H9 (cell line): ENCODE results near the gene KRTAP5-7. TPM values are rescaled to one million over a fixed set of nuclear protein-coding genes. Genes with fewer than 3 reads are reported as not detected.

ENCODE experiments used
- DNase-seq: peaks from one replicate; pipeline ENCODE4 v3.0.0-alpha.2; 2017
- H2AFZ ChIP-seq: one replicate; pipeline ENCODE4 v1.6.1; 2013; ENCODE audit warnings: mild to moderate bottlenecking, low read length, control low read depth, moderate library complexity
- H2AK5ac ChIP-seq: 2 replicates; pipeline ENCODE4 v1.6.1; 2013; ENCODE audit warnings: low read length, control low read depth, mixed read lengths; ENCODE audit not compliant: insufficient read length
- H2BK120ac ChIP-seq: one replicate; pipeline ENCODE4 v1.6.1; 2013; ENCODE audit warnings: low read depth, mild to moderate bottlenecking, low read length, control low read depth, inconsistent platforms; ENCODE audit not compliant: poor library complexity, severe bottlenecking
- H2BK12ac ChIP-seq: 2 replicates; pipeline ENCODE4 v1.6.1; 2013; ENCODE audit warnings: low read length, control low read depth, mixed read lengths, low read depth; ENCODE audit not compliant: insufficient read length
- H2BK15ac ChIP-seq: 2 replicates; pipeline ENCODE4 v1.6.1; 2013; ENCODE audit warnings: low read depth, low read length, control low read depth
- H2BK20ac ChIP-seq: one replicate; pipeline ENCODE4 v1.6.1; 2013; ENCODE audit warnings: low read depth, mild to moderate bottlenecking, low read length, control low read depth, inconsistent platforms; ENCODE audit not compliant: poor library complexity, severe bottlenecking
- H2BK5ac ChIP-seq: 2 replicates; pipeline ENCODE4 v1.6.1; 2013; ENCODE audit warnings: low read length, control low read depth, mixed read lengths; ENCODE audit not compliant: insufficient read length
- H3K14ac ChIP-seq: 2 replicates; pipeline ENCODE4 v1.6.1; 2013; ENCODE audit warnings: low read length, control low read depth; ENCODE audit not compliant: insufficient read depth
- H3K18ac ChIP-seq: 2 replicates; pipeline ENCODE4 v1.6.1; 2013; ENCODE audit warnings: low read depth, mild to moderate bottlenecking, mixed read lengths, low read length, control low read depth; ENCODE audit not compliant: insufficient read length
- H3K23ac ChIP-seq: 2 replicates; pipeline ENCODE4 v1.6.1; 2013; ENCODE audit warnings: low read length, control low read depth, mixed read lengths, low read depth; ENCODE audit not compliant: insufficient read length
- H3K23me2 ChIP-seq: 2 replicates; pipeline ENCODE4 v1.6.1; 2013; ENCODE audit warnings: low read depth, mild to moderate bottlenecking, mixed read lengths, low read length, control low read depth; ENCODE audit not compliant: insufficient read length, poor library complexity, severe bottlenecking
- H3K27ac ChIP-seq: 2 replicates; pipeline ENCODE4 v1.5.1; 2013; ENCODE audit warnings: low read length, control low read depth, mixed read lengths, low read depth; ENCODE audit not compliant: insufficient read length
- H3K27me3 ChIP-seq: 2 replicates; pipeline ENCODE4 v1.6.1; 2013; ENCODE audit warnings: low read length, control low read depth, inconsistent platforms; ENCODE audit not compliant: insufficient read depth
- H3K4ac ChIP-seq: 2 replicates; pipeline ENCODE4 v1.6.1; 2013; ENCODE audit warnings: low read depth, mild to moderate bottlenecking, control low read depth, inconsistent platforms, low read length, moderate library complexity
- H3K4me1 ChIP-seq: 2 replicates; pipeline ENCODE4 v1.6.1; 2013; ENCODE audit warnings: low read length, control low read depth, inconsistent platforms; ENCODE audit not compliant: insufficient read depth
- H3K4me2 ChIP-seq: 2 replicates; pipeline ENCODE4 v1.6.1; 2013; ENCODE audit warnings: low read length, control low read depth, mixed read lengths; ENCODE audit not compliant: insufficient read length, insufficient read depth
- H3K56ac ChIP-seq: 2 replicates; pipeline ENCODE4 v1.6.1; 2013; ENCODE audit warnings: low read depth, mild to moderate bottlenecking, mixed read lengths, low read length, control low read depth; ENCODE audit not compliant: insufficient read length
- H3K79me1 ChIP-seq: 2 replicates; pipeline ENCODE4 v1.6.1; 2013; ENCODE audit warnings: low read depth, mild to moderate bottlenecking, moderate library complexity, low read length, control low read depth, inconsistent platforms; ENCODE audit not compliant: insufficient read depth, poor library complexity, severe bottlenecking
- H3K79me2 ChIP-seq: 2 replicates; pipeline ENCODE4 v1.6.1; 2013; ENCODE audit warnings: low read length, control low read depth, inconsistent platforms; ENCODE audit not compliant: insufficient read depth
- H3K9ac ChIP-seq: 2 replicates; pipeline ENCODE4 v1.6.1; 2013; ENCODE audit warnings: low read length, control low read depth, mixed read lengths; ENCODE audit not compliant: insufficient read length; ENCODE audit errors: extremely low read depth
- H3K9me3 ChIP-seq: one replicate; pipeline ENCODE4 v1.6.1; 2013; ENCODE audit warnings: low read depth, low read length, inconsistent platforms; ENCODE audit not compliant: control insufficient read depth
- H3T11ph ChIP-seq: one replicate; pipeline ENCODE4 v1.6.1; 2013; ENCODE audit warnings: mild to moderate bottlenecking, low read length, control low read depth, inconsistent platforms
- H4K20me1 ChIP-seq: one replicate; pipeline ENCODE4 v1.6.1; 2013; ENCODE audit not compliant: control insufficient read depth, insufficient read length, insufficient read depth
- H4K5ac ChIP-seq: 2 replicates; pipeline ENCODE4 v1.6.1; 2013; ENCODE audit warnings: low read depth, mild to moderate bottlenecking, mixed read lengths, low read length, control low read depth; ENCODE audit not compliant: insufficient read length
- H4K8ac ChIP-seq: replicated peaks from 2 replicates; pipeline ENCODE4 v1.6.1; 2013; ENCODE audit warnings: low read length, control low read depth, mixed read lengths, low read depth; ENCODE audit not compliant: insufficient read length
- H4K91ac ChIP-seq: 2 replicates; pipeline ENCODE4 v1.6.1; 2013; ENCODE audit warnings: low read depth, mild to moderate bottlenecking, moderate library complexity, mixed read lengths, low read length, control low read depth; ENCODE audit not compliant: insufficient read length
- H3K27ac Mint-ChIP-seq, 3 experiments: 2 replicates in 2 of 3; 3 replicates in 1 of 3; pipeline ENCODE4 v1.8.0; 2020 to 2021; ENCODE audit warnings: mixed read lengths in 3 of 3, mild to moderate bottlenecking in 1 of 3, moderate library complexity in 1 of 3
- H3K27me3 Mint-ChIP-seq: 2 replicates; pipeline ENCODE4 v1.8.0; 2021; ENCODE audit warnings: low read depth, mild to moderate bottlenecking, moderate library complexity, mixed read lengths
- H3K36me3 Mint-ChIP-seq, 3 experiments: 2 replicates in 2 of 3; 3 replicates in 1 of 3; pipeline ENCODE4 v1.8.0; 2020 to 2021; ENCODE audit warnings: low read depth in 3 of 3, mixed read lengths in 3 of 3; ENCODE audit not compliant: insufficient read depth in 1 of 3
- H3K4me1 Mint-ChIP-seq, 2 experiments: 2 replicates each; pipeline ENCODE4 v1.8.0; 2020; ENCODE audit warnings: mixed read lengths in 2 of 2
- H3K4me3 Mint-ChIP-seq, 2 experiments: 2 replicates in 1 of 2; 3 replicates in 1 of 2; pipeline ENCODE4 v1.8.0; 2020 to 2021; ENCODE audit warnings: mild to moderate bottlenecking in 2 of 2, mixed read lengths in 2 of 2, moderate library complexity in 1 of 2
- H3K9me3 Mint-ChIP-seq, 2 experiments: 2 replicates in 1 of 2; 3 replicates in 1 of 2; pipeline ENCODE4 v1.8.0; 2020; ENCODE audit warnings: mild to moderate bottlenecking in 2 of 2, mixed read lengths in 2 of 2, moderate library complexity in 1 of 2
- CTCF ChIP-seq: fragments of 200-600 bp; sonication (generic); conservative IDR thresholded peaks from 3 replicates; pipeline ENCODE4 v1.8.0; 2021; ENCODE audit warnings: antibody characterized with exemption, mild to moderate bottlenecking
- WGBS: extraction: QIAGEN DNeasy Blood & Tissue Kit; methylation state at CpG from one replicate; pipeline ENCODE4 v1.1.7; 2013; ENCODE audit warnings: missing lambda C conversion rate, low lambda C conversion rate, mixed read lengths; ENCODE audit not compliant: insufficient read length; ENCODE audit errors: extremely low coverage; 5-methylcytosine and 5-hydroxymethylcytosine counted together
- total RNA-seq: library from RNA; stranded (reverse); gene quantifications from 2 replicates; pipeline ENCODE4 v1.2.1, GENCODE V29; 2021

KRTAP5-7 gene
- total RNA-seq, 1 experiment from 2014 or later: not detected

- Histone ChIP-seq H3K9me3 (no peaks in the 10 kb centered on the region), H3K23ac (no peak overlapping the region), H3K56ac (no peak overlapping the region), H4K5ac (no peak overlapping the region), H2AK5ac (no peak overlapping the region), H2AFZ (no peak overlapping the region), H4K8ac (no peak overlapping the region), H3K27me3 (no peaks in the 10 kb centered on the region), H2BK20ac (no peak overlapping the region), H2BK15ac (no peak overlapping the region), H3K18ac (no peak overlapping the region), H3K79me1 (no peaks in the 10 kb centered on the region), H3K14ac (no peak overlapping the region), H2BK5ac (no peak overlapping the region), H3T11ph (no peak overlapping the region), H4K20me1 (no peaks in the 10 kb centered on the region), H2BK12ac (no peak overlapping the region), H3K4me1 (no peaks in the 10 kb centered on the region), H3K9ac (no peak overlapping the region), H4K91ac (no peak overlapping the region), H3K23me2 (no peaks in the 10 kb centered on the region), H3K4me2 (no peak overlapping the region), H3K4ac (no peak overlapping the region), H3K27ac (no peak overlapping the region), H2BK120ac (no peak overlapping the region), H3K79me2 (no peaks in the 10 kb centered on the region)
- no peak for DNase-seq
- Mint-ChIP-seq H3K4me3 (no peak overlapping the region), H3K4me1 (peaks cover 3 to 12% of the 10 kb centered on the region in 2 experiments), H3K27me3 (peaks cover 7% of the 10 kb centered on the region; the same call in 1 of the 2 replicates), H3K9me3 (no peaks in the 10 kb centered on the region), H3K36me3 (no peaks in the 10 kb centered on the region), H3K27ac (no peak overlapping the region)
- WGBS: no CpG with 5 or more reads among the region's 5 CpGs
- no peak for TF ChIP-seq CTCF
Measured at GRCh38 chr11:71574418-71574817, 47.4 kb downstream of the KRTAP5-7 start.
